ENCODE results near the gene ARSB.

DNA sequence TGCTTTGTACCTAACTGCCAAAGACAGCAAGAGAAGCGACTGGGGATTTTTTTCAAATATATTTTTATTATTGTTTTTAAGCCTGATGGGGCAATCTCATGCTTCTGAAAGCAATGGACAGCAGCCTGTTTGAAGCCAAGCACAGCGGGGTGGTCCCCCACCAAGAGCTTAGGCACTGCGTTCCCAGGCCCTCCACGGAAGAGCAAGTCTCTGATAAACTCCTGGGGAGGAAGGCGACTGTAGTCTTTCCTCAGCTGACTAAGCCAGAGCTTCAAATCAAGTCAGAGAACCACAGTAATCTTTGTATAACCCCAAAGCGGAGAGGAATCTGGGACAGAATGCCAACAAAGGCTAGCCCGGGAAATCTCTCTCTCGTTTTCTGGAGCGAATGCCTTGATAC, 54.4 kb downstream of the ARSB start:
- TF ChIP-seq, protein P1, sequence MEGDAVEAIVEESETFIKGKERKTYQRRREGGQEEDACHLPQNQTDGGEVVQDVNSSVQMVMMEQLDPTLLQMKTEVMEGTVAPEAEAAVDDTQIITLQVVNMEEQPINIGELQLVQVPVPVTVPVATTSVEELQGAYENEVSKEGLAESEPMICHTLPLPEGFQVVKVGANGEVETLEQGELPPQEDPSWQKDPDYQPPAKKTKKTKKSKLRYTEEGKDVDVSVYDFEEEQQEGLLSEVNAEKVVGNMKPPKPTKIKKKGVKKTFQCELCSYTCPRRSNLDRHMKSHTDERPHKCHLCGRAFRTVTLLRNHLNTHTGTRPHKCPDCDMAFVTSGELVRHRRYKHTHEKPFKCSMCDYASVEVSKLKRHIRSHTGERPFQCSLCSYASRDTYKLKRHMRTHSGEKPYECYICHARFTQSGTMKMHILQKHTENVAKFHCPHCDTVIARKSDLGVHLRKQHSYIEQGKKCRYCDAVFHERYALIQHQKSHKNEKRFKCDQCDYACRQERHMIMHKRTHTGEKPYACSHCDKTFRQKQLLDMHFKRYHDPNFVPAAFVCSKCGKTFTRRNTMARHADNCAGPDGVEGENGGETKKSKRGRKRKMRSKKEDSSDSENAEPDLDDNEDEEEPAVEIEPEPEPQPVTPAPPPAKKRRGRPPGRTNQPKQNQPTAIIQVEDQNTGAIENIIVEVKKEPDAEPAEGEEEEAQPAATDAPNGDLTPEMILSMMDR (IDR thresholded peaks at IDR 0.05; ENCODE audit: low read length) = no peak
- TF ChIP-seq EZH2 (optimal IDR thresholded peaks at IDR 0.05; ENCODE audit: low read depth, low read length) = no peak
- no peak for TF ChIP-seq EZH2phosphoT487 (IDR thresholded peaks at IDR 0.05; ENCODE audit: low read length)
